ENCODE data around the gene LHX3. TPM values are rescaled to one million over a fixed set of nuclear protein-coding genes. Genes with fewer than 3 reads are reported as not detected.

LHX3 gene
- not detected for total RNA-seq

GRCh38 chr9:136204838-136205706, at the start of gene LHX3:
TSS of gene LHX3 (minus strand) at chr9:136205128. CDS start at chr9:136205012, 116 bp downstream.
- DNase-seq (ENCODE audit: low spot score in 2 of 2) (peak; percentile 76 to 77), FAIRE-seq (no peak)

GRCh38 chr9:136253246-136254130, 48.6 kb upstream of the LHX3 start:
- DNase-seq (ENCODE audit: low spot score in 2 of 2): no peak
- no peak for FAIRE-seq

GRCh38 chr9:136252846-136253245, 47.9 kb upstream of the LHX3 start:
- FAIRE-seq: no peak
- no peak for DNase-seq (ENCODE audit: low spot score in 2 of 2)

- FAIRE-seq (no peak), DNase-seq (ENCODE audit: low spot score in 2 of 2) (no peak)
These were observed 47.4 kb upstream of the LHX3 start for GRCh38 chr9:136252281-136252680.

GRCh38 chr9:136251264-136252115, 46.6 kb upstream of the LHX3 start:
- FAIRE-seq: no peak
- no peak for DNase-seq (ENCODE audit: low spot score in 2 of 2)

- DNase-seq (ENCODE audit: low spot score in 2 of 2) (no peak), FAIRE-seq (no peak)
These were observed 45.7 kb upstream of the LHX3 start for GRCh38 chr9:136250676-136251075.

GRCh38 chr9:136249877-136250559, 45.1 kb upstream of the LHX3 start:
- FAIRE-seq (no peak), DNase-seq (ENCODE audit: low spot score in 2 of 2) (no peak)

GRCh38 chr9:136248951-136249876, 44.3 kb upstream of the LHX3 start:
- FAIRE-seq: no peak

GRCh38 chr9:136247947-136248637, 43.2 kb upstream of the LHX3 start:
- DNase-seq (ENCODE audit: low spot score in 2 of 2): no peak
- FAIRE-seq: no peak

More at GRCh38 chr9:136248951-136249876, 44.3 kb upstream of the LHX3 start:
- DNase-seq (ENCODE audit: low spot score in 2 of 2): no peak

- DNase-seq (ENCODE audit: low spot score in 2 of 2) (no peak), FAIRE-seq (no peak)
These were observed 42.6 kb upstream of the LHX3 start for GRCh38 chr9:136247551-136247916.

- FAIRE-seq (no peak), DNase-seq (ENCODE audit: low spot score in 2 of 2) (no peak)
These were observed 42.1 kb upstream of the LHX3 start for GRCh38 chr9:136246849-136247550.

GRCh38 chr9:136245219-136246150, 40.6 kb upstream of the LHX3 start, which contains the start of gene QSOX2:
TSS of gene QSOX2 (minus strand) at chr9:136245812. CDS start at chr9:136245803, 9 bp downstream.
- DNase-seq (ENCODE audit: low spot score in 2 of 2) (peak; percentile 99), FAIRE-seq (no peak)

GRCh38 chr9:136244969-136245218, 40.0 kb upstream of the LHX3 start:
- DNase-seq (ENCODE audit: low spot score in 2 of 2): no peak
- no peak for FAIRE-seq

- FAIRE-seq: no peak
- DNase-seq (ENCODE audit: low spot score in 2 of 2): no peak
These were observed 39.4 kb upstream of the LHX3 start for GRCh38 chr9:136244122-136244968.

GRCh38 chr9:136243631-136244030, 38.7 kb upstream of the LHX3 start:
- no peak for FAIRE-seq
- no peak for DNase-seq (ENCODE audit: low spot score in 2 of 2)
